ENCODE data around the gene MROH7.
"Not testable (repeated sequence)": the region's sequence is repeated elsewhere in the genome, so short reads cannot be mapped to it uniquely, and the experiment has no call there.

The MROH7 gene

DNA sequence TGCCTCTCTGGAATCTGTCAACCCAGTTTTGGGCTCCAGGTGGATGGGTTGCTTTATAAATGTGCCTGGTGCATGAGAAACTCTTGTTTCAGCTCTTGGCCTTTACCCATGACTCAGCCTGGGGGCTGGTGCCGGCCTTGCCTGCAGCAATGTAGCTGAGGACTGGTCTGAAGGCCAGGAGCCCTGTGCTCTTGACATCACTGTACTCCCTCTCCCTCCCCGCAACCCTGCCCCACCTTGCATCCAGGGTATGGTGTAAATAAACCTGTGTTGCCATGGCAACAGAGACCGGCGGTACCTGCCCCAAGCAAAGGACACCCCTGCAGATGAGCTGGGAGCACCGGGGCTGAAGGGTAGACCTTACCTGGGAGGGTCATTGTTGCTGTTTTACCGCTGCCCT is 31.5 kb upstream of the MROH7 start:
- no peak for DNase-seq (ENCODE audit: low read depth in 2 of 2)

DNA sequence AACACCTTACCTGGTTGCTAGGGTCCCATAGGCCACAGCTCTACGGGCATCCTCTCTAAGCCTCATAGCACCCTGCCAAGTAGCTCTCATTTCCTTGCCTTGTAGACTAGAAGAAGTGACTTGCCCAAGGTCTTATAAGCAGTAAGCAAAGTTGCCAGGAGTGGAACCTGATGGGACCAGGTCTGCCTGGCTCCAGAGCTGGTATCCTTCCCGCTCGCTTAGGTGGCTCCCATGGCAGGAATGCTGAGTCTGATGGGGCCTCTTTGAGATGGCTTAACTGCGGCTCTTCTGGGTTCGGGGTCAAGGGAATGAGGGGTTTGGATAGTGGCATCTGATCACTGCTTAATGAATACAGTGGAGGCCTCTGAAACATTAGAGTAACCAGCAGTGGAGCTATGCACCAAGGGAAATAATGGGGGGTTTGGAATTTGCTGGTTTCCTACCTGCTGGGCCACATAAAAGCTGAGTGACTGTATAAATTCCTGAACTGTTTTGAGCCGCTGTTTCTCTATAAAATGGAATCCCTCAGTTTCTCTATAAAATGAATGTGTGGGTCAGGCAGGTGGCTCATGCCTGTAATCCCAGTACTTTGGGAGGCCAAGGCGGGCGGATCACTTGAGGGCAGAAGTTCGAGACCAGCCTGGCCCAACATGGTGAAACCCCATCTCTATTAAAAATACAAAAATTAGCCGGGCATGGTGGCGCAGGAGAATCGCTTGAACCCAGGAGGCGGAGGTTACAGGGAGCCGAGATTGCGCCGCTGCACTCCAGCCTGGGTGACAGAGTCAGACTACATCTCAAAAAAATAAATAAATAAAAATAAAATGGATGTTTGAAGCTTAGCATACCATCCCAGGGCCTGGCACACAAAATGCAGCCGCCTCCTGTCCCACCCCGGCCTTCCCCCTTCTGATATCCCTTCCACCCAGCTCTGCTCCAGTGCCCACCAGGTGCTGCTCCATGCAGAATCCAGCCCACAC is 30.7 kb upstream of the MROH7 start:
- DNase-seq (ENCODE audit: low read depth in 2 of 2): no peak

DNA sequence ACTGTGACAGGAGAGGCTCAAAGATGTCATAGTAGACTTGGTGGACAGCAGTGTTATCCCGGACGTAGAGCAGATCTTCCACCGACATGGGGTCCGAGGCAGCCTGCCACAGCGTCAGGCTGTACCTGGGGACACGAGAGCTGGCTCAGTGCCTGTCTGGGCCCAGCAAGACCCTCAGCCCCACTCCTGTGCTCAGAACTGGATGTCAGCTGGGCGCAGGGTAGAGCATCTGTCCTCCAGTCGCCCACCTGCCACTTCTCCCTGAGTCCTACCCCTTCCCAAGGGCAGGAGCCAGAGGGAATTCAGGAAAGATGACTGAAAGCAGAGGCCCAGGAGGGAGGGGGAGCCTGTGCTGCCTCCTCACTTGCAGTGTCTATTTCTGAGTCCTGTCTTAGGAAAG is 30.0 kb upstream of the MROH7 start:
- no peak for DNase-seq (ENCODE audit: low read depth in 2 of 2)

DNA sequence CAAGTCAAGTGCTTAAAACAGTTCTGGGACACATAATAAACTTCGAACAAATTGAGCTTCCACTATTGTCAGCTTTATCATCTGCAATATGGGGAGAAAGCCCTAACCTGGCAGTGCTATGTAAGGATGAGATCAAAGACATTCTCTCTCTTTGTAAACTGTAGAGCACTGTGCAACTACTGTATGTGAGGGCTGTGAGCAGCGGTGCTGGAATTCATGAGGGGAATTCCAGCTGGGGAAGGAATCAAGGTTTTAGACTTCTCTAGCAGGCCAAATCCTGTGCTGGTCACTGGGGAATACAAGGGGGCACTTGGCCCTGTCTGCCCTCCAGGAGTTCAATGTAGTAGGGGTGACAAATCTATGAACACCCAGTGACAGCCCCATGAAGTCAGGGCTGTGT is 27.6 kb upstream of the MROH7 start:
- no peak for DNase-seq (ENCODE audit: low read depth in 2 of 2)

DNA sequence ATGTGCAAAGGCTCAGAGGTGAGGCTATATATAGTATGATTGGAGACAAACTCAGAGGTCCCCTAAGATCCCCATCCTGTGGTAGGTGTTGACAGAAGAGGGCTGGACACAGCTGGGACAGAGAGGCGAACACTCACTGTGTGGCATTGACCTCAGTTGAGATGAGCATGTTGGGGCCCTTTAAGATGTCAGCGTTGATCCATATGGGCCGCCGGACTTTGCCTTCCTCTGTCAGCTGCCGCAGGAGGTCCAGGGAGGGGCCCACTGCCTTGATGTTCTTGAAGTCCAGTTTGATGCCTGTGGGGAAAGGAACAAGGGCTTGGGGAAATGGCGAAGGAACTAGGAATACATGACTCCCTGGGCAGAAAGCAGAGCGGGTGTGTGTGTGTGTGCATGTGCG is 27.0 kb upstream of the MROH7 start:
- no peak for DNase-seq (ENCODE audit: low read depth in 2 of 2)

DNA sequence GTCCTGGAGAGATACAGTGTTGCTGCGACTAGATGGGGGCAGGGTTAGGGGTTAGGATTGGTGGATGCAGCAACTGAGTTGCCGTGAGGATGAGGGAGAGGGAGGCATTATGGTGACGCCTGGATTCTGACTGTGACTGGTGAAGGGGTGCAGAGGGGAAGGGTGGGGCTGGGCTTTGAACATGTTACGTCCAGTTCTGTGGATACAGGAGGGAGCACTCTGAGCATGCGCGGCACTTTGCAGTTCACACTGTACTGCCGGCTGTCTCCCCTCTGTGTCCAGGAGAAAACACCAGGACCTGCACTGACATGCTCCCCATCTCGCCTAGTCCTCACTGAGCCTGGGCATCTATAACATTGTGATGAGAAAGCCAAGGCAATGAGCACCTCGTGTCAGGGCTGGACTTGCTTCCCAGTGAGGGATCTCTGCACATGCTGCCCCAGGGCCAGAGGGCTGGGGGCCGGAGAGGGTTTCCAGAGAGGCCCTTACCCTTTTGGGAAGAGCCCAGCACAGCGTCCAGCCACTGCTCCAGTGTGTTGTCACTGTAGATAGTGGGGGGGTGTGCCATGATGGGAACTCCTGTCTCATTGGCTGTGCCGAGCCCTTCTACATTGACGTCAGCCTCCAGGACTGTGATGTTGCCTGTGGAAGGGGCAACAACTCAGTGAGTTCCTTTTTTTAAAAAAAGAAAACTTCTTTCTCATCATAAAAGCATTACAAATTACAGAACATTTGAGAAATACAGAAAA is 25.9 kb upstream of the MROH7 start:
- no peak for DNase-seq (ENCODE audit: low read depth in 2 of 2)

DNA sequence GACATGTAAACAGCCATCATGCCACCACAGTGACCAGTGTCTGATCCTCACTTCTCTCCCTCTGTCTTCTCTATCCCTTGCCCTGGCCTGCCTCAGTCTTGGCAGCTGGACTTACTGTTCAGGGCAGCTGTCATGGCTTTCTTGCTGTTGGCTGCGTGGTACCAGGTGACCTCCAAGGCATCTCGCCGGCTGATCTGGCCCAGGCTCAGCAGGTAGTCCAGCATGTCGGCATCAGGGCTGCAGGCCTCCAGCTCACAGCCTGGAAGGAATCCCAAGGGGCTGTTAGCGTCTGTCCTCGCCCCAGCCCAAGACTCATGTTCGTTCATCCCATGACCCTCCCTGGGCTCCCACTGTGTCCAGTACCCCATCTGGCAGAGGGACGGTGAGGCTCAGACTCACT is 21.8 kb upstream of the MROH7 start:
- DNase-seq (ENCODE audit: low read depth in 2 of 2): no peak

DNA sequence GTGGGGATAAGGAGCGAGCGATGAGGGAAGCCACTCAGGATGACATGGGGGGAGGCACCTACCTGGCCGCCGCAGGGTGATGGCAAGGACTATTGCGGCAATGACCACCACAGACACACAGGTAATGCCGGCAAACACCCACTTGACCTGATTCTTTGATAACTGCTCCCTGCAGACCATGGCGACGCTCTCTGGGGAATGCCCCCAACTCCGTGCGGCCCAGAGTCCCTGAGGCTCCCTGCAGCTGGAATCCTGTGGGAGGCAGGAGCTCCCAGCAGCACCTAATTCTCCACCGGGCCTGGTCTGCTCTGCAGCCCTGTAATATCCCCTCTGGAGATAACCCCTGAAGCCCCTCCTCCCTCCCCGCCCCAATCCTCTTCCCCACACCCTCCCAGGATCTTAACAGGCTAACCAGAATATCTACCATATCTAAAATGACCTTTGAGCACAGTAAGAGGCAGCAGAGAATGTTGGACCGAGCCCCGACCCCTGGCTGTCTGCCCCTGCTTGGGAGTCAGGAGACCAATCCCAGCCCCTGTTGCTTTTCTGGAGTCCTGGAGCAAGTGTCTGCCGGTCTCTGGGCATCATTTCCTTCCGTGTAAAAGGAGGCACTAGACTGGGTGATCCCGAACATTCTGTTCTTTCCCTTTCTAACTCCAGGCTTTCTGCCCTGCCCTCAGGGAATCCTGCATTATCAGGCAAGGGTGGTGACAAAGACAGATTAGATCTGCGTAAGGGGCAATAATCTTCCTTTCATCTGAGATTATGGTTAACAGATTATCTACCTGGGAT is 18.2 kb upstream of the MROH7 start, which contains the start of gene FAM151A:
FAM151A (minus strand) TSS at position 310 of the 792 bp plus-strand sequence; CDS start at position 180, 130 bp downstream.
- no peak for DNase-seq (ENCODE audit: low read depth in 2 of 2)

DNA sequence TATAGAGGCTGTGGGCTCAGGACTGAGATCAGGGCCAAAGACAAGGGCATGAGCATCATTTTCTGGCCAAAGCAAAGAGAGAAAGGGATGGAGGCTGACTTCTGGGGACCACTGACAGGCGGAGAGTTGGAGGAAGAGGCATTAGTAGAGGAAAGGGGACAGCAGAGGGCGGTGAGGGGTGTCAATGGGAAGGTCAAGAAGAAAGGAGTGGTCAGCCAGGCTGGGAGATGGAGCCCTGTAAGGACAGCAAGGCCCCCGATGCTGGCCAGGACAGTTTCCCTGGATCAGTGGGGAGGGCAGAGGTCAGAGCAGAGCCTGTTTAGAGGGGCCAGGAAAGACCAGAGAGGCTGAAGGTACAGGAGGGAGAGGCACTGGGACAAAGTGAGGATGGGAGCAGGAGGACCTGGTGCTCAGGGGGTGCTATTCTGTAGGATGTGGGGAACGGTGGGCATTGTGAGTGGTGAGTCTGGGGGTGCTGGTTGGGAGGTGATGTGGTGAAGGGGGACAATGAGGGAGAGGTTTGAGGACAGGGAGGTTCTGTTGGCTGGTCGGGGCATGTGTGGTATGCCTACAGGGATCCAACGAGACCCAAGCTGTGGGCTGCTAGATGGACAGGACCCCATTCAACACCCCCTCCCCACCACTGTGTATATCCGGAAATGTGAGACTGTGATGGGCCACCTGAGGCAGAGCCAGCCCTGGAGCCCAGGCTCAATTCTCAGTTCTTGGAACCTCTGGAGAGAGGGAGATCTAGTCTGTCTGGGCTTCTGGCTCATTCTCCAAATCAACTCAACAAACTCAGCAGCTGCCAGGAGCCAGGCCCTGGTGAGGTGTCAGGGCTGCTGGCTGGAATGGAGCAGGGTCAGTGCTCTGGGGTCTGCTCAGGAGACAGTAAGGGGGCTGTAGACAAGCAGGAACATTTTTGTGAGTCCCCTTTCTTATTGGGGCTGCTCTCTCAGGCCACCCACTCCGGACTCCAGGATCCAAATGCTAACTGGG is 16.8 kb upstream of the MROH7 start:
- no peak for DNase-seq (ENCODE audit: low read depth in 2 of 2)

DNA sequence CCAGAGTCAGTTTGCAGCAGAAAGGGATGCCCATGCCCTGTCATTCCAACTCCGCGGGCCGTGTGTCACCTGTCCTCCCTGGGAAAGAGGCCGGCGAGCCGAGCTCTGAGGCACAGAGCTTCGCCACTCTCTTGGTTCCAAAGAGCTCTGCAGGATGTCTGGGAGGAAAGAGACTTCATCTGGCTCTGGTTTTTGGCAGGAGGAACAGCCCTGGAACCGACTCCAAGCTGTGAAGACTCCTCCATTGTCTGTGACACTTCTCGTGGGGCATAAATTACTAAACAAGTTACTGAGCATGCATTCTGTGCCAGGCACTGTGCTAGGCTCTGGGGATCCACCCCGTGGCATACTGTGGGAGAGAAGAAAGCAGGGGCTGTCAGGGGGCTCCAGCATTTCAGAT is 14.4 kb upstream of the MROH7 start:
- no peak for DNase-seq (ENCODE audit: low read depth in 2 of 2)

DNA sequence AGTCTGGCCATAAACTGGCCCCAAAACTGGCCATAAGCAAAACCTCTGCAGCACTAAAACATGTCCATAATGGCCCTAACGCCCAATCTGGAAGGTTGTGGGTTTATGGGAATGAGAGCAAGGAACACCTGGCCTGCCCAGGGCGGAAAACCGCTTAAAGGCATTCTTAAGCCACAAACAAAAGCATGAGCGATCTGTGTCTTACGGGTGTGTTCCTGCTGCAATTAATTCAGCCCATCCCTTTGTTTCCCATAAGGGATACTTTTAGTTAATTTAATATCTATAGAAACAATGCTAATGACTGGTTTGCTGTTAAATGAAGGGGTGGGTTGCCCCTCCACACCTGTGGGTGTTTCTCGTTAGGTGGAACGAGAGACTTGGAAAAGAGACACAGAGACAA is 5.8 kb upstream of the MROH7 start:
- DNase-seq (ENCODE audit: low read depth in 2 of 2): not testable (repeated sequence)

DNA sequence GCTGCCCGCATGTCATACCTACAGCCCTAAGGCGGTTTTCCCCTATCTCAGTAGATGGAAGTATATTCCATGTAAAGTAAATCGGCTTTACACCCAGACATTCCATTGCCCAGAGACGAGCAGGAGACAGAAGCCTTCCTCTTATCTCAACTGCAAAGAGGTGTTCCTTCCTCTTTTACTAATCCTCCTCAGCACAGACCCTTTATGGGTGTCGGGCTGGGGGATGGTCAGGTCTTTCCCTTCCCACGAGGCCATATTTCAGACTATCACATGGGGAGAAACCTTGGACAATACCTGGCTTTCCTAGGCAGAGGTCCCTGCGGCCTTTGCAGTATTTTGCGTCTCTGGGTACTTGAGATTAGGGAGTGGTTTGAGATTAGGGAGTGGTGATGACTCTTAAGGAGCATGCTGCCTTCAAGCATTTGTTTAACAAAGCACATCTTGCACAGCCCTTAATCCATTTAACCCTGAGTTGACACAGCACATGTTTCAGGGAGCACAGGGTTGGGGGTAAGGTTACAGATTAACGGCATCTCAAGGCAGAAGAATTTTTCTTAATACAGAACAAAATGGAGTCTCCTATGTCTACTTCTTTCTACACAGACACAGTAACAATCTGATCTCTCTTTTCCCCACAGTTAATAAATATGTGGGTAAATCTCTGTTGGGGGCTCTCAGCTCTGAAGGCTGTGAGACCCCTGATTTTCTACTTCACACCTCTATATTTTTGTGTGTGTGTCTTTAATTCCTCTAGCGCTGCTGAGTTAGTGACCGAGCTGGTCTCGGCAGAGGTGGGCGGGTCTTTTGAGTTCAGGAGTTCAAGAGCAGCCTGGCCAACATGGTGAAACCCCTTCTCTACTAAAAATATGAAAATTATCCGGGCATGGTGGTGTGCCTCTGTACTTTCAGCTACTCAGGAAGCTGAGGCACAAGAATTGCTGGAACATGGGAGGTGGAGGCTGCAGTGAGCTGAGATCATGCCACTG is 4.8 kb upstream of the MROH7 start:
- DNase-seq (ENCODE audit: low read depth in 2 of 2): not testable (repeated sequence)

DNA sequence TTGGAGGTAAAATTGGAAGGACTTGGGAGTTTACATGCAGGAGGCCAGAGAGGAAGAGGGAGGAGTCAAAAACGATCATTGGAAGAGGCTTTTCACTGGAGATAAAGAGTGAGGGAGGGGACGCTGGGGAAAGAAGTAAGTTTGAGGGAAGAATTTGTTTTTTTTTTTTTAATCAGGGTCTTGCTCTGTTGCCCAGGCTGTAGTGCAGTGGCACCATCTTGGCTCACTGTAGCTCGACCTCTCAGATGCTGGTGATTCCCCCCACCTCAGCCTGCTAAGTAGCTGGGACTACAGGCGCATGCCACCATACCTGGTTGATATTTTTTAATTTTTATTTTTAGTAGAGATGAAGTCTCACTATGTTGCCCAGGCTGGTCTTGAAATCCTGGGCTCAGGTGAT is 1.2 kb upstream of the MROH7 start:
- DNase-seq (ENCODE audit: low read depth in 2 of 2): no peak

DNA sequence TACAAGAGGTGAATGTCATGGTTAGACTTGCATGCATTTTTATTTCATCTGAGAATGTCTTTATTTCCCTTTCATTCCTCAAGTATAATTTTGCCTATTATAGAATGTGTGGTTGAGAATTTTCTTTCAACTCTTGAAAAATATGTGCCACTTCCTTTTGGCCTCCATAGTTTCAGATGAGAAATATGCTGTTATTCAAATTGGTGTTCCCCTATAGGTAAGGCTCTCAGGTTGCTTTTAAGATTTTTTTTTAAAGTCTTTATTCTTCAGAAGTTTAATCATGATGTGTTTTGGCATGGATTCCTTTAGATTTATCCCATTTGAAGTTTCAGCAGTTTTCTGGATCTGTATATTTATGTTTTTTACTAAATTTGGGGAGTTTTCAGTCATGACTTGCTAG is 2.1 kb downstream of the MROH7 start:
- no peak for DNase-seq (ENCODE audit: low read depth in 2 of 2)

DNA sequence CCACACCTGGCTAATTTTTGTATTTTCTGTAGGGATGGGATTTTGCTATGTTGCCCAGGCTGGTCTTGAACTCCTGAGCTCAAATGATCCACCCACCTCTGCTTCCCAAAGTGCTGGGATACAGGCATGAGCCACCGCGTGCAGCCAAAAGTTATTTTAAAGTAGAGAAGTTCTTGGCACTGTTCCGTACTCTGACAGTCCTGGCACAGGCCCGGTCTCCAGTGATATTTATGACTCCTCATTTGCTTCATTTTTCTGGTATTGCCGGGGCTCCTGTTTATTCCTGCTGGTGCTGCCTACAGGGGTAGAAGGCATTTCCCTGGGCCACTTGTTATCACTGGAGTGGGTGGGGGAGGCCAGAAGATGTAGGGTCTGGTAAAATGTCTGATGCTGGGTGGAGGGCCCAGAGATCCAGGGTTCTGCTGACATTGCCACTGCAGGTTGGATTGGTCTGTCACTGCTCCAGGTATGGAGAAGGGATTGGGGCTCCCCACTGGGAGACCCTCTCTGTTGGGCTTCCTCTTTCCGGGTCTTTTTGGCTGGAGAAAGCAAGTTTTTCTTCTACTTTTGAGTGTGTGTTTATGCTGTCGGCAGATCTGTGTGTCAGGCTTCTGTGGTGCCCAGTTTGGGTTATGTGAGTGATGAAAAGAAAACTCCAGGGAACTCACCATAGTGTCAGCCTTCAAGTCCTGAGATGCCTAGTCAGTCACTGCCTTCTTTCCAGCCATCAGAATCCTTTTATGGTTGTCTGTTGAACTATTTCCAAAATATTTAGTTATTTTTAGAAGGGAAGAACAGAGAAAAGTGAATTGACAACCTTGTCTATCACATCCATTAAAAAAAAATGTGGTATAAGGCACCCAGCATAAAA is 4.5 kb downstream of the MROH7 start:
- DNase-seq (ENCODE audit: low read depth in 2 of 2): no peak

DNA sequence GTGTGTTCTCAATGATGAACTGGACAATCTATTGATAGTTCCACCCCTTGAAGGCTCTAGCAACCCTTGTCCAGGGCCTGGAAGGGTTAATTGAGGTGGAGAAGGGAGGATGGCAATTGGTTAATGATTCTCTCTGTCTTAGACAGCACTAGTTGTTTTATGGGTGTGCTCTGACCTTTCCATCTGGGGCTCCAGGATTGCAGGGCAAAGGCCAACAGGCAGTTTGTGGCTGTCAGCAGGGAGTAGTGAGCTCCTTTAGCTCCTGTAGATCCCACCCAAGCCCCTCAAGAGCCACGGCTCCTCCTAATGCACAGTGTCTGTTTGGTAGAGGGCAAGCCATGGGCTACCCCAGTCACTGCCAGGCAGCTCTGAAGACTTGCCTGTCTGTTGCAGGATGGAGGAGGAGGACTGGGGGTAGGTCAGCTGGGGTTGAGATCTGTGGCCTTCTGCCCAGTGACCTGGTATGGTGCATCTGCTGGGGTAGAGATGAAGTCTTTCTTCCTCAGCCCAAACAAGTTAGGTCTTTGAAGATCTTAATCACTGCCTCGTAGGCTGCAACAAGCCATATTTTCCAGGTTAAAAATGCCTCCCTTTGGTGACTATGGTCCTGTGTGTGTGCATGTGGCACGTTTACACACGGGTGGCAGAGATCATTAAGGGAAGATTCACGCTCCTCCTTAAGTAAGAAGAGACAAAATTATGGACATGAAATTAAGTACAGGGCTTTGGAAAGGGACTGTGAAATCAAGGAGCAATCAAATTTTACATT is 7.7 kb downstream of the MROH7 start:
- DNase-seq (ENCODE audit: low read depth in 2 of 2): no peak

DNA sequence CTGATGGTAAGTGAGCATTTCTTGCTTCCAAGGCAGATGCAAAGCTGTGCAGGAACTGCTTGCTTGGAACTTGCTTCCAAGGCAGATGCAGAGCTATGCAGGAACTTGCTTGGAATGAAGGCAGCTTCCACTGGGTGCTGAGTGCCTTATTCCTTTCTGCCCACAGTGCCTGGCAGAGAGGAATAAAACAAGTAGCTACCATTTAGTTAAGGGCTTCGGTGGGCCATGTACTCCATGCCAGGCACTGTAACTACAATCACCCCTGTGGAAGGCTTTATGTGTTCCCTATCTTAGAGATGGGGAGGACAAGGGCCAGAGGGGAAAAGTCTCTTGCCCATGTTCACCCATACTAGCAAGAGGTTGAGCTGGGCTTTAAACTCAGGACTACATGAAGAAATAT is 8.3 kb downstream of the MROH7 start:
- DNase-seq (ENCODE audit: low read depth in 2 of 2): no peak

DNA sequence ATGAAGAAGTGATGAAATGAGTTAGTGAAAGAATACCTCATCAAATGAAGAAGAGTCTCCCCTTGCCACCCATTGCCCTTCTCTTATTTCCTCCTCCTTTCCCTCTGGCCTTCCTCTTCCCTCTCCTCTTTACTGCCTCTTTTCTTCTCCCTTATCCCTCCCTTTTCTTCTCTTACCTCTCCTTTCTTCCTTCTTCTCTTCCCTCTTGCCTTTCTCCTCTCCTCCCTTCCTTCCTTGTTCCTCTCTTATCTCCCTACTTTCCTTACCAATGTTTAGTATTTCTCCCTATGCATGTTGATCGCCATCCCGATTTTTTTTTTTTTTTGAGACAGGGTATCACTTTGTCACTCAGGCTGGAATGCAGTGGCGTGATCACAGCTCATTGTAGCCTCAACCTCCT is 8.8 kb downstream of the MROH7 start:
- DNase-seq (ENCODE audit: low read depth in 2 of 2): no peak
